Panc1 (cell line): Measurements from ENCODE around the gene ADTRP. TPM values are rescaled to one million over a fixed set of nuclear protein-coding genes. Genes with fewer than 3 reads are reported as not detected.

Experiments used
- ATAC-seq: fragments of 200-7000 bp; cut with Tn5 transposase; 2 replicates; pipeline ENCODE4 v1.9.1; 2020; ENCODE audit warnings: mild to moderate bottlenecking, moderate library complexity
- BruUV-seq: library from RNA; stranded (reverse); fragments of 400-500 nt; replicated peaks from 2 replicates; lab custom pipeline; 2021; lab: Mats Ljungman, UMichigan
- CTCF ChIA-PET: fragments of 300-600 bp; sonication (Branson Sonifier 250); formaldehyde crosslinking; loops from one replicate; lab custom pipeline; 2022; ENCODE audit warnings: antibody characterized with exemption; lab: Charles Lee
- POLR2A ChIA-PET: fragments of 300-600 bp; sonication (Branson Sonifier 250); formaldehyde crosslinking; loops from one replicate; lab custom pipeline; 2022; ENCODE audit warnings: antibody characterized with exemption; lab: Charles Lee
- DNase-seq: peaks from one replicate; pipeline ENCODE4 v3.0.0-alpha.2; 2010; ENCODE audit warnings: low read depth, low spot score
- H3K27ac ChIP-seq: 2 replicates; pipeline ENCODE4 v1.5.1; 2011; ENCODE audit warnings: mild to moderate bottlenecking, low read length, inconsistent platforms
- H3K27me3 ChIP-seq: fragments of 200-500 bp; sonication (Bioruptor generic); 2 replicates; pipeline ENCODE4 v1.6.0; 2014; ENCODE audit warnings: low read length, inconsistent platforms; ENCODE audit not compliant: control insufficient read depth, insufficient read depth
- H3K36me3 ChIP-seq: fragments of 200-500 bp; sonication (Bioruptor generic); 2 replicates; pipeline ENCODE4 v1.5.1; 2014; ENCODE audit warnings: inconsistent platforms, mild to moderate bottlenecking, low read length, moderate library complexity; ENCODE audit not compliant: control insufficient read depth, insufficient read depth
- H3K4me1 ChIP-seq: 2 replicates; pipeline ENCODE4 v1.5.1; 2011; ENCODE audit warnings: inconsistent platforms, mild to moderate bottlenecking, low read length, moderate library complexity; ENCODE audit not compliant: control insufficient read depth, insufficient read depth
- H3K4me3 ChIP-seq, 2 experiments: 2 replicates each; pipeline ENCODE4 v1.5.1; 2011 to 2012; ENCODE audit warnings: low read depth in 2 of 2, low read length in 2 of 2, mild to moderate bottlenecking in 2 of 2, inconsistent platforms in 1 of 2, moderate library complexity in 1 of 2
- H3K9me3 ChIP-seq: fragments of 200-500 bp; sonication (Bioruptor generic); 2 replicates; pipeline ENCODE4 v1.5.1; 2014; ENCODE audit warnings: low read depth, mild to moderate bottlenecking, inconsistent platforms, low read length, moderate library complexity; ENCODE audit not compliant: control insufficient read depth, insufficient read depth
- POLR2AphosphoS5 ChIP-seq: IDR thresholded peaks from 2 replicates; pipeline ENCODE4 v1.6.1; 2012; ENCODE audit warnings: mild to moderate bottlenecking, low read depth, low read length, moderate library complexity
- SIN3A ChIP-seq: IDR thresholded peaks from 2 replicates; pipeline ENCODE4 v1.6.1; 2012; ENCODE audit warnings: low read depth, mild to moderate bottlenecking, low read length, moderate library complexity, borderline replicate concordance; ENCODE audit not compliant: insufficient read depth
- TCF7L2 ChIP-seq: IDR thresholded peaks from 2 replicates; pipeline ENCODE4 v1.6.1; 2011; ENCODE audit warnings: mild to moderate bottlenecking, low read depth, low read length, inconsistent platforms
- in situ Hi-C: cut with HindIII; loops from 2 replicates; pipeline ENCODE4 v1.10.0; 2016; ENCODE audit warnings: low sequenced_read_pairs, low pct_unique_long_range_greater_than_20kb
- intact Hi-C: fragments of 100-400 bp; cut with micrococcal nuclease; formaldehyde crosslinking; loops from one replicate; pipeline ENCODE4 v1.10.0; 2022; ENCODE audit not compliant: unreplicated experiment
- total RNA-seq: library from RNA; stranded (reverse); gene quantifications from one replicate; pipeline ENCODE4 v1.2.1, GENCODE V29; 2021; ENCODE audit not compliant: unreplicated experiment
- TF ChIP-seq, protein P1 (sequence below), 2 experiments: IDR thresholded peaks; 2 replicates each; pipeline ENCODE4 v1.6.1; 2011 to 2012; ENCODE audit warnings: low read depth in 2 of 2, control low read depth in 1 of 2, low read length in 1 of 2, mild to moderate bottlenecking in 1 of 2, moderate library complexity in 1 of 2; ENCODE audit not compliant: insufficient read depth in 1 of 2
- TF ChIP-seq, protein P2 (sequence below): fragments of 450-650 bp; IDR thresholded peaks from 2 replicates; pipeline ENCODE4 v1.5.1; 2017; ENCODE audit warnings: mild to moderate bottlenecking

Gene ADTRP
- total RNA-seq, 1 experiment from 2014 or later: not detected

GRCh38 chr6:11793277-11793676, 14.7 kb upstream of the ADTRP start:
- intact Hi-C loops: no loop called here
- Histone ChIP-seq H3K9me3 (no peaks in the 10 kb centered on the region), H3K4me3 (no peak overlapping the region), H3K27ac (no peak overlapping the region), H3K27me3 (no peaks in the 10 kb centered on the region; the same call in 1 of the 2 replicates), H3K4me1 (no peaks in the 10 kb centered on the region), H3K36me3 (no peaks in the 10 kb centered on the region)
- ATAC-seq (no peak), DNase-seq (no peak)
- CTCF ChIA-PET: interaction anchor here (0.7 kb wide), 1 partner anchor 439 kb away, joined by 4 read pairs; no protein-coding TSS in a partner anchor
- POLR2A ChIA-PET: no interaction called here
- in situ Hi-C loops: no loop called here
- no TSS peak for BruUV-seq
- TF ChIP-seq, protein P1, sequence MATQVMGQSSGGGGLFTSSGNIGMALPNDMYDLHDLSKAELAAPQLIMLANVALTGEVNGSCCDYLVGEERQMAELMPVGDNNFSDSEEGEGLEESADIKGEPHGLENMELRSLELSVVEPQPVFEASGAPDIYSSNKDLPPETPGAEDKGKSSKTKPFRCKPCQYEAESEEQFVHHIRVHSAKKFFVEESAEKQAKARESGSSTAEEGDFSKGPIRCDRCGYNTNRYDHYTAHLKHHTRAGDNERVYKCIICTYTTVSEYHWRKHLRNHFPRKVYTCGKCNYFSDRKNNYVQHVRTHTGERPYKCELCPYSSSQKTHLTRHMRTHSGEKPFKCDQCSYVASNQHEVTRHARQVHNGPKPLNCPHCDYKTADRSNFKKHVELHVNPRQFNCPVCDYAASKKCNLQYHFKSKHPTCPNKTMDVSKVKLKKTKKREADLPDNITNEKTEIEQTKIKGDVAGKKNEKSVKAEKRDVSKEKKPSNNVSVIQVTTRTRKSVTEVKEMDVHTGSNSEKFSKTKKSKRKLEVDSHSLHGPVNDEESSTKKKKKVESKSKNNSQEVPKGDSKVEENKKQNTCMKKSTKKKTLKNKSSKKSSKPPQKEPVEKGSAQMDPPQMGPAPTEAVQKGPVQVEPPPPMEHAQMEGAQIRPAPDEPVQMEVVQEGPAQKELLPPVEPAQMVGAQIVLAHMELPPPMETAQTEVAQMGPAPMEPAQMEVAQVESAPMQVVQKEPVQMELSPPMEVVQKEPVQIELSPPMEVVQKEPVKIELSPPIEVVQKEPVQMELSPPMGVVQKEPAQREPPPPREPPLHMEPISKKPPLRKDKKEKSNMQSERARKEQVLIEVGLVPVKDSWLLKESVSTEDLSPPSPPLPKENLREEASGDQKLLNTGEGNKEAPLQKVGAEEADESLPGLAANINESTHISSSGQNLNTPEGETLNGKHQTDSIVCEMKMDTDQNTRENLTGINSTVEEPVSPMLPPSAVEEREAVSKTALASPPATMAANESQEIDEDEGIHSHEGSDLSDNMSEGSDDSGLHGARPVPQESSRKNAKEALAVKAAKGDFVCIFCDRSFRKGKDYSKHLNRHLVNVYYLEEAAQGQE (IDR thresholded peaks at IDR 0.05; ENCODE audit: insufficient read depth in 1 of 2, low read depth in 2 of 2, low read length in 1 of 2): no peak
- TF ChIP-seq SIN3A (no peak), POLR2AphosphoS5 (no peak), TCF7L2 (no peak)
- TF ChIP-seq, protein P2, sequence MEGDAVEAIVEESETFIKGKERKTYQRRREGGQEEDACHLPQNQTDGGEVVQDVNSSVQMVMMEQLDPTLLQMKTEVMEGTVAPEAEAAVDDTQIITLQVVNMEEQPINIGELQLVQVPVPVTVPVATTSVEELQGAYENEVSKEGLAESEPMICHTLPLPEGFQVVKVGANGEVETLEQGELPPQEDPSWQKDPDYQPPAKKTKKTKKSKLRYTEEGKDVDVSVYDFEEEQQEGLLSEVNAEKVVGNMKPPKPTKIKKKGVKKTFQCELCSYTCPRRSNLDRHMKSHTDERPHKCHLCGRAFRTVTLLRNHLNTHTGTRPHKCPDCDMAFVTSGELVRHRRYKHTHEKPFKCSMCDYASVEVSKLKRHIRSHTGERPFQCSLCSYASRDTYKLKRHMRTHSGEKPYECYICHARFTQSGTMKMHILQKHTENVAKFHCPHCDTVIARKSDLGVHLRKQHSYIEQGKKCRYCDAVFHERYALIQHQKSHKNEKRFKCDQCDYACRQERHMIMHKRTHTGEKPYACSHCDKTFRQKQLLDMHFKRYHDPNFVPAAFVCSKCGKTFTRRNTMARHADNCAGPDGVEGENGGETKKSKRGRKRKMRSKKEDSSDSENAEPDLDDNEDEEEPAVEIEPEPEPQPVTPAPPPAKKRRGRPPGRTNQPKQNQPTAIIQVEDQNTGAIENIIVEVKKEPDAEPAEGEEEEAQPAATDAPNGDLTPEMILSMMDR: no peak

GRCh38 chr6:11791354-11792107, 12.9 kb upstream of the ADTRP start:
- intact Hi-C loops: no loop called here
- no peak for DNase-seq
- H3K4me3 ChIP-seq: no peak overlapping the region
- H3K27me3 ChIP-seq: no peaks in the 10 kb centered on the region; the same call in 1 of the 2 replicates
- H3K36me3 ChIP-seq: no peaks in the 10 kb centered on the region
- H3K27ac ChIP-seq: no peak overlapping the region
- ChIA-PET POLR2A (no interaction called here), CTCF (no interaction called here)
- no peaks in the 10 kb centered on the region for H3K9me3 ChIP-seq
- in situ Hi-C loops: no loop called here
- ATAC-seq: no peak
- no peaks in the 10 kb centered on the region for H3K4me1 ChIP-seq
- TF ChIP-seq, protein P2: no peak
- TF ChIP-seq SIN3A: no peak
- TF ChIP-seq POLR2AphosphoS5: no peak
- TF ChIP-seq, protein P1 (IDR thresholded peaks at IDR 0.05; ENCODE audit: insufficient read depth in 1 of 2, low read depth in 2 of 2, low read length in 1 of 2): no peak
- TF ChIP-seq TCF7L2: no peak
- no TSS peak for BruUV-seq
